GM12878 (cell line): Measurements from ENCODE around the gene PSMD14. TPM values are rescaled to one million over a fixed set of nuclear protein-coding genes. Genes with fewer than 3 reads are reported as not detected.

ENCODE experiments used
- ATAC-seq: fragments of 200-7000 bp; cut with Tn5 transposase; 3 replicates; pipeline ENCODE4 v1.9.1; 2020; ENCODE audit warnings: mild to moderate bottlenecking, moderate library complexity
- BruUV-seq: library from RNA; stranded (reverse); fragments of 400-500 nt; replicated peaks from 2 replicates; lab custom pipeline; 2021; lab: Mats Ljungman, UMichigan
- CTCF ChIA-PET: fragments of 300-600 bp; sonication (Branson Sonifier 250); formaldehyde crosslinking; extraction: SDS; loops from one replicate; lab custom pipeline; 2021; ENCODE audit warnings: inconsistent platforms; lab: Yijun Ruan, JAX
- POLR2A ChIA-PET: fragments of 350-600 bp; formaldehyde crosslinking; extraction: SDS; loops from one replicate; lab custom pipeline; 2021; ENCODE audit warnings: inconsistent platforms; lab: Charles Lee
- RAD21 ChIA-PET: fragments of 300-600 bp; sonication (Branson Sonifier 250); formaldehyde crosslinking; loops from one replicate; lab custom pipeline; 2023; ENCODE audit warnings: antibody characterized with exemption; ENCODE audit not compliant: unreplicated experiment; lab: Charles Lee
- SMC1A ChIA-PET: fragments of 300-600 bp; sonication (Branson Sonifier 250); formaldehyde crosslinking; loops from one replicate; lab custom pipeline; 2023; ENCODE audit not compliant: unreplicated experiment, uncharacterized antibody; lab: Charles Lee
- DNase-seq: peaks from one replicate; pipeline ENCODE4 v3.0.0-alpha.2; 2011; ENCODE audit warnings: low read depth, low spot score
- FAIRE-seq: peaks from 3 replicates; lab custom pipeline; 2011; peaks lifted over from hg19 to GRCh38; lab: Jason Lieb, UNC
- H2AFZ ChIP-seq: 2 replicates; pipeline ENCODE4 v1.6.0; 2011; ENCODE audit warnings: low read depth, low read length, control low read depth; ENCODE audit not compliant: control insufficient read depth
- H3K27ac ChIP-seq: 2 replicates; pipeline ENCODE4 v1.5.1; 2011; ENCODE audit warnings: control low read depth; ENCODE audit not compliant: control insufficient read depth, insufficient read depth
- H3K27me3 ChIP-seq, 2 experiments: replicated peaks in 1 of 2; 2 replicates each; pipeline versions ENCODE4 v1.6.0 to v1.6.1; 2011; ENCODE audit warnings: low read length in 1 of 2; ENCODE audit not compliant: control insufficient read depth in 2 of 2, insufficient read depth in 2 of 2
- H3K36me3 ChIP-seq, 2 experiments: 2 replicates each; pipeline ENCODE4 v1.5.1; 2011; ENCODE audit warnings: low read length in 1 of 2; ENCODE audit not compliant: control insufficient read depth in 2 of 2, insufficient read depth in 2 of 2
- H3K4me1 ChIP-seq: 2 replicates; pipeline ENCODE4 v1.6.1; 2011; ENCODE audit warnings: mild to moderate bottlenecking, low read length, moderate library complexity, mixed read lengths; ENCODE audit not compliant: control insufficient read depth, insufficient read depth
- H3K4me2 ChIP-seq: 2 replicates; pipeline ENCODE4 v1.6.0; 2011; ENCODE audit warnings: control low read depth; ENCODE audit not compliant: control insufficient read depth, insufficient read depth
- H3K4me3 ChIP-seq: fragments of 200-600 bp; sonication (generic); 2 replicates; pipeline ENCODE4 v1.5.1; 2016
- H3K79me2 ChIP-seq: 2 replicates; pipeline ENCODE4 v1.6.0; 2011; ENCODE audit warnings: low read length; ENCODE audit not compliant: control insufficient read depth, insufficient read depth
- H3K9ac ChIP-seq: 2 replicates; pipeline ENCODE4 v1.8.0; 2011; ENCODE audit warnings: low read length, control low read depth, mixed read lengths; ENCODE audit not compliant: control insufficient read depth, insufficient read depth
- H3K9me3 ChIP-seq: replicated peaks from 3 replicates; pipeline ENCODE4 v1.5.1; 2011; ENCODE audit warnings: mild to moderate bottlenecking, low read length; ENCODE audit not compliant: control insufficient read depth, insufficient read depth
- H4K20me1 ChIP-seq: 2 replicates; pipeline ENCODE4 v1.6.0; 2011; ENCODE audit not compliant: control insufficient read depth, insufficient read depth
- CHD4 ChIP-seq: fragments of 200-600 bp; sonication (generic); IDR thresholded peaks from 2 replicates; pipeline ENCODE4 v1.6.1; 2016; ENCODE audit warnings: mild to moderate bottlenecking
- EGR1 ChIP-seq, 2 experiments: IDR thresholded peaks; 1 replicate in 1 of 2; 2 replicates in 1 of 2; pipeline ENCODE4 v1.6.1; 2011 to 2012; ENCODE audit warnings: low read depth in 2 of 2, low read length in 2 of 2, borderline replicate concordance in 1 of 2, mild to moderate bottlenecking in 1 of 2, moderate library complexity in 1 of 2
- GATAD2B ChIP-seq: fragments of 450-650 bp; conservative IDR thresholded peaks from 2 replicates; pipeline ENCODE4 v1.6.1; 2017; ENCODE audit warnings: low read depth, mild to moderate bottlenecking, moderate library complexity
- HDAC2 ChIP-seq: fragments of 200-600 bp; sonication (generic); IDR thresholded peaks from 2 replicates; pipeline ENCODE4 v1.6.1; 2017
- HSF1 ChIP-seq: fragments of 150-350 bp; IDR thresholded peaks from 2 replicates; pipeline ENCODE4 v1.6.1; 2014; ENCODE audit warnings: mild to moderate bottlenecking, low read depth, low read length
- IRF5 ChIP-seq: fragments of 450-650 bp; IDR thresholded peaks from 2 replicates; pipeline ENCODE4 v1.6.1; 2017; ENCODE audit warnings: borderline replicate concordance
- NR2C1 ChIP-seq: fragments of 450-650 bp; IDR thresholded peaks from 2 replicates; pipeline ENCODE4 v1.6.1; 2017; ENCODE audit warnings: antibody characterized with exemption, mild to moderate bottlenecking, moderate library complexity
- PAX8 ChIP-seq: fragments of 450-650 bp; IDR thresholded peaks from 2 replicates; pipeline ENCODE4 v1.6.1; 2017; ENCODE audit warnings: mild to moderate bottlenecking, moderate library complexity
- TCF7 ChIP-seq: IDR thresholded peaks from 2 replicates; pipeline ENCODE4 v1.6.1; 2014; ENCODE audit warnings: antibody characterized with exemption, borderline replicate concordance
- USF2 ChIP-seq: IDR thresholded peaks from 2 replicates; pipeline ENCODE4 v1.6.1; 2011; ENCODE audit warnings: low read depth, low read length, improper control_type of control experiment, borderline replicate concordance
- WRNIP1 ChIP-seq: IDR thresholded peaks from 2 replicates; pipeline ENCODE4 v1.6.1; 2011; ENCODE audit warnings: low read depth, low read length, improper control_type of control experiment, borderline replicate concordance
- YY1 ChIP-seq: IDR thresholded peaks from 2 replicates; pipeline ENCODE4 v1.6.1; 2011; ENCODE audit warnings: low read depth, mild to moderate bottlenecking, low read length
- WGBS: methylation state at CpG from one replicate; pipeline ENCODE4 v1.1.6; 2016; ENCODE audit warnings: low lambda C conversion rate; ENCODE audit not compliant: insufficient replicate concordance, insufficient coverage; ENCODE audit errors: missing lambda C conversion rate; 5-methylcytosine and 5-hydroxymethylcytosine counted together
- in situ Hi-C: fragments of 300-500 bp; cut with MboI; formaldehyde crosslinking; loops from 9 replicates; pipeline ENCODE4 v1.14.3; 2018; ENCODE audit warnings: mixed read lengths
- intact Hi-C: fragments of 100-400 bp; cut with micrococcal nuclease; formaldehyde crosslinking; loops from one replicate; pipeline ENCODE4 v1.14.2; 2022; ENCODE audit not compliant: unreplicated experiment
- polyA plus RNA-seq, 11 experiments: library from polyadenylated mRNA; depleted of rRNA in 4 of 11; unstranded in 6 of 11; stranded (reverse) in 5 of 11; fragments of >200 nt; fragmentation: Nextera tagmentation in 4 of 11; fragmentation: Illumina TruSeq in 1 of 11; extraction: Ambion mirVana in 4 of 11; extraction: Trizol in 1 of 11; gene quantifications; 1 replicate in 1 of 11; 2 replicates in 10 of 11; pipeline versions ENCODE4 v1.2.1 to v1.2.3, GENCODE V29; 2011 to 2016; ENCODE audit warnings: inconsistent platforms in 2 of 11, missing spikeins in 2 of 11, low read depth in 1 of 11
- total RNA-seq, 4 experiments: library from RNA; depleted of rRNA in 3 of 4; stranded (reverse); fragments of >200 nt in 3 of 4; fragmentation: Illumina TruSeq in 1 of 4; extraction: Trizol in 1 of 4; gene quantifications; 2 replicates each; pipeline versions ENCODE4 v1.2.1 to v1.2.3, GENCODE V29; 2013 to 2021

The PSMD14 gene
- total and polyA plus RNA-seq, 10 of the 15 experiments (the other 5 are each of a cell fraction or from before 2014, with no cell fraction given), result 70.5 to 253 (median 127) TPM

- Histone ChIP-seq H3K4me3 (no peak overlapping the region), H3K9me3 (no peaks in the 10 kb centered on the region; the same call in 1 of the 3 replicates), H3K27ac (no peak overlapping the region), H3K79me2 (no peaks in the 10 kb centered on the region), H4K20me1 (no peaks in the 10 kb centered on the region), H3K36me3 (no peaks in the 10 kb centered on the region), H3K4me1 (no peaks in the 10 kb centered on the region), H3K9ac (no peak overlapping the region), H3K4me2 (no peak overlapping the region), H3K27me3 (peaks cover 2 to 22% of the 10 kb centered on the region in 2 experiments; a peak in 3 of 4 replicates), H2AFZ (no peak overlapping the region)
- DNase-seq (no peak), FAIRE-seq (no peak), ATAC-seq (peak; percentile 48; the same call in 2 of the 3 replicates)
- ChIA-PET RAD21 (no interaction called here), CTCF (no interaction called here), SMC1A (interaction anchor here (1.0 kb wide), 1 partner anchor 10 kb away, joined by 4 read pairs; no protein-coding TSS in a partner anchor), POLR2A (no interaction called here)
- intact Hi-C loops (no loop called here), in situ Hi-C loops (no loop called here)
- BruUV-seq, result no TSS peak
- TF ChIP-seq IRF5 (no peak), YY1 (no peak), PAX8 (no peak), EGR1 (IDR thresholded peaks at IDR 0.05; ENCODE audit: borderline replicate concordance in 1 of 2, low read depth in 2 of 2, low read length in 2 of 2) (no peak), WRNIP1 (no peak), HSF1 (no peak), TCF7 (no peak), GATAD2B (no peak), NR2C1 (no peak), HDAC2 (no peak), CHD4 (no peak), USF2 (no peak)
- 0% methylated on average over 2 of the region's 2 CpGs for WGBS
Observed at GRCh38 chr2:161430386-161430785, 122.2 kb downstream of the PSMD14 start.
